HG03064 (cell line): ENCODE measurements around the gene KIRREL3.

ENCODE experiments used
- ATAC-seq: cut with Tn5 transposase; IDR thresholded peaks from one replicate; pipeline ENCODE4 v1.9.1; 2021; ENCODE audit warnings: low read depth; ENCODE audit not compliant: unreplicated experiment

Gene KIRREL3

GRCh38 chr11:126591966-126592489 lies 408.5 kb downstream of the KIRREL3 start:
- ATAC-seq, result no peak

GRCh38 chr11:126589492-126589803 lies 411.1 kb downstream of the KIRREL3 start:
- ATAC-seq, result no peak

GRCh38 chr11:126588630-126589491 lies 411.7 kb downstream of the KIRREL3 start:
- ATAC-seq, result no peak

GRCh38 chr11:126587541-126587940 lies 413.0 kb downstream of the KIRREL3 start:
- ATAC-seq, result no peak

GRCh38 chr11:126585774-126586491 lies 414.6 kb downstream of the KIRREL3 start:
- ATAC-seq, result no peak

GRCh38 chr11:126585388-126585773 lies 415.2 kb downstream of the KIRREL3 start:
- no peak for ATAC-seq

- no peak for ATAC-seq
These were observed 416.8 kb downstream of the KIRREL3 start for GRCh38 chr11:126583594-126584427.

- ATAC-seq, result no peak
These were observed 417.5 kb downstream of the KIRREL3 start for GRCh38 chr11:126583101-126583500.

GRCh38 chr11:126581871-126582648 lies 418.5 kb downstream of the KIRREL3 start:
- ATAC-seq, result no peak

- ATAC-seq, result no peak
These were observed 422.1 kb downstream of the KIRREL3 start for GRCh38 chr11:126578426-126578825.

GRCh38 chr11:126578021-126578420 lies 422.5 kb downstream of the KIRREL3 start:
- no peak for ATAC-seq

- ATAC-seq, result no peak
These were observed 424.7 kb downstream of the KIRREL3 start for GRCh38 chr11:126575849-126576248.

GRCh38 chr11:126573325-126573978 lies 427.1 kb downstream of the KIRREL3 start:
- ATAC-seq, result no peak

- ATAC-seq, result no peak
These were observed 430.1 kb downstream of the KIRREL3 start for GRCh38 chr11:126570489-126570888.

- ATAC-seq, result no peak
These were observed 433.2 kb downstream of the KIRREL3 start for GRCh38 chr11:126567419-126567818.

GRCh38 chr11:126564566-126564965 lies 436.0 kb downstream of the KIRREL3 start:
- ATAC-seq, result no peak

GRCh38 chr11:126561327-126561893 lies 439.2 kb downstream of the KIRREL3 start:
- ATAC-seq, result no peak

- no peak for ATAC-seq
These were observed 440.3 kb downstream of the KIRREL3 start for GRCh38 chr11:126560221-126560620.
